OCI-LY1 (cell line): ENCODE measurements around the gene BOC.

Experiments used
- H2AFZ ChIP-seq: fragments of 200-600 bp; sonication (generic), shearing (Covaris generic); 2 replicates; pipeline ENCODE4 v1.6.0; 2014; ENCODE audit warnings: antibody characterized with exemption, mild to moderate bottlenecking, low read length
- H3F3A ChIP-seq: fragments of 200-600 bp; sonication (generic), shearing (Covaris generic); 2 replicates; pipeline ENCODE4 v1.6.0; 2014; ENCODE audit warnings: mild to moderate bottlenecking, antibody characterized with exemption, low read length, moderate library complexity; ENCODE audit not compliant: insufficient read depth
- H3K27ac ChIP-seq: fragments of 200-600 bp; sonication (generic); 2 replicates; pipeline ENCODE4 v1.5.1; 2014; ENCODE audit warnings: low read length, mixed run types, mild to moderate bottlenecking, low read depth; ENCODE audit not compliant: poor library complexity, severe bottlenecking
- H3K27me3 ChIP-seq: fragments of 200-600 bp; sonication (generic); 2 replicates; pipeline ENCODE4 v1.6.0; 2014; ENCODE audit warnings: antibody characterized with exemption, mild to moderate bottlenecking, low read length, moderate library complexity; ENCODE audit not compliant: insufficient read depth
- H3K36me3 ChIP-seq: fragments of 200-600 bp; sonication (generic); 2 replicates; pipeline ENCODE4 v1.6.1; 2014; ENCODE audit warnings: mild to moderate bottlenecking, antibody characterized with exemption, low read length, moderate library complexity, mixed read lengths; ENCODE audit not compliant: insufficient read depth
- H3K4me1 ChIP-seq: fragments of 200-600 bp; sonication (generic); 2 replicates; pipeline ENCODE4 v1.5.1; 2014; ENCODE audit warnings: mild to moderate bottlenecking, low read length, moderate library complexity; ENCODE audit not compliant: insufficient read depth, severe bottlenecking
- H3K4me2 ChIP-seq: fragments of 200-600 bp; sonication (generic), shearing (Covaris generic); 2 replicates; pipeline ENCODE4 v1.6.1; 2014; ENCODE audit warnings: low read length
- H3K4me3 ChIP-seq: fragments of 200-600 bp; sonication (generic); 2 replicates; pipeline ENCODE4 v1.5.1; 2014; ENCODE audit warnings: low read length, low read depth, mild to moderate bottlenecking, mixed read lengths; ENCODE audit not compliant: poor library complexity, severe bottlenecking
- H3K79me2 ChIP-seq: fragments of 200-600 bp; shearing (Covaris generic); 2 replicates; pipeline ENCODE4 v1.6.1; 2016; ENCODE audit warnings: mixed run types, low read length, mixed read lengths; ENCODE audit not compliant: insufficient read depth
- H3K9ac ChIP-seq: fragments of 200-600 bp; sonication (generic), shearing (Covaris generic); 2 replicates; pipeline ENCODE4 v1.6.1; 2014; ENCODE audit warnings: mild to moderate bottlenecking, low read length, mixed read lengths
- H3K9me2 ChIP-seq: fragments of 200-600 bp; sonication (generic), shearing (Covaris generic); 2 replicates; pipeline ENCODE4 v1.6.1; 2014; ENCODE audit warnings: low read depth, mild to moderate bottlenecking, low read length, mixed read lengths
- H3K9me3 ChIP-seq: fragments of 200-600 bp; shearing (Covaris generic); 2 replicates; pipeline ENCODE4 v1.6.1; 2014; ENCODE audit warnings: low read length, mixed read lengths
- H4K20me1 ChIP-seq: fragments of 200-600 bp; sonication (generic), shearing (Covaris generic); 2 replicates; pipeline ENCODE4 v1.6.0; 2016; ENCODE audit warnings: mild to moderate bottlenecking, low read length; ENCODE audit not compliant: insufficient read depth
- EZH2 ChIP-seq: fragments of 200-600 bp; sonication (generic), shearing (Covaris generic); IDR thresholded peaks from 2 replicates; pipeline ENCODE4 v1.8.0; 2017; ENCODE audit warnings: borderline replicate concordance, mixed run types, mild to moderate bottlenecking, antibody characterized with exemption, low read length, moderate library complexity, mixed read lengths
- TF ChIP-seq, protein P1 (sequence below): fragments of 200-600 bp; sonication (generic), shearing (Covaris generic); IDR thresholded peaks from 2 replicates; pipeline ENCODE4 v1.5.1; 2017; ENCODE audit warnings: mild to moderate bottlenecking, antibody characterized with exemption, low read length, moderate library complexity, mixed read lengths

BOC gene

DNA sequence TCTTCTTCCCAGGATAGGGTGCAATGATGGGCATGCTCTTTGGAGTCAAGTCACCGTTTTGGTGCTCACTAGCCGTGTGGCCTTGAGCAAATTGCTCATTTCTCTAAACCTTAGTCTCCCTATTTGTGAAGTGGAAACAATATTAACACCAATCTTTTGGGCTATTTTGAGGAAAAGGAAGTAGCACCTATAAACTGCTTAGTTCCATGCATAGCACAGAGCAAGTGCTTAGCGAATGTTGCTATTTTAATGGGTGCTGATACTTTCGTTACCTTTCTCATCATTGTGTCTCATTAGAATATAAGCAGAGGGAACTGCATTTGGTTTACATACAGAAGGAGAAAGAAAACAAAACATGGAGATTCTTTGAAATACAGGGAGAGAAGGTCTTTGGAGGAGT, 66.1 kb downstream of the BOC start:
- Histone ChIP-seq H4K20me1 (no peaks in the 10 kb centered on the region), H3K9me2 (no peaks in the 10 kb centered on the region), H3K36me3 (no peaks in the 10 kb centered on the region), H3K9me3 (no peaks in the 10 kb centered on the region), H3K27ac (no peak overlapping the region), H3K4me3 (no peak overlapping the region), H3K27me3 (no peaks in the 10 kb centered on the region; the same call in 1 of the 2 replicates), H3K4me1 (peaks cover 11% of the 10 kb centered on the region), H2AFZ (no peak overlapping the region), H3F3A (no peaks in the 10 kb centered on the region), H3K79me2 (no peaks in the 10 kb centered on the region), H3K9ac (no peak overlapping the region), H3K4me2 (no peak overlapping the region)
- no peak for TF ChIP-seq EZH2
- TF ChIP-seq, protein P1, sequence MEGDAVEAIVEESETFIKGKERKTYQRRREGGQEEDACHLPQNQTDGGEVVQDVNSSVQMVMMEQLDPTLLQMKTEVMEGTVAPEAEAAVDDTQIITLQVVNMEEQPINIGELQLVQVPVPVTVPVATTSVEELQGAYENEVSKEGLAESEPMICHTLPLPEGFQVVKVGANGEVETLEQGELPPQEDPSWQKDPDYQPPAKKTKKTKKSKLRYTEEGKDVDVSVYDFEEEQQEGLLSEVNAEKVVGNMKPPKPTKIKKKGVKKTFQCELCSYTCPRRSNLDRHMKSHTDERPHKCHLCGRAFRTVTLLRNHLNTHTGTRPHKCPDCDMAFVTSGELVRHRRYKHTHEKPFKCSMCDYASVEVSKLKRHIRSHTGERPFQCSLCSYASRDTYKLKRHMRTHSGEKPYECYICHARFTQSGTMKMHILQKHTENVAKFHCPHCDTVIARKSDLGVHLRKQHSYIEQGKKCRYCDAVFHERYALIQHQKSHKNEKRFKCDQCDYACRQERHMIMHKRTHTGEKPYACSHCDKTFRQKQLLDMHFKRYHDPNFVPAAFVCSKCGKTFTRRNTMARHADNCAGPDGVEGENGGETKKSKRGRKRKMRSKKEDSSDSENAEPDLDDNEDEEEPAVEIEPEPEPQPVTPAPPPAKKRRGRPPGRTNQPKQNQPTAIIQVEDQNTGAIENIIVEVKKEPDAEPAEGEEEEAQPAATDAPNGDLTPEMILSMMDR = no peak

DNA sequence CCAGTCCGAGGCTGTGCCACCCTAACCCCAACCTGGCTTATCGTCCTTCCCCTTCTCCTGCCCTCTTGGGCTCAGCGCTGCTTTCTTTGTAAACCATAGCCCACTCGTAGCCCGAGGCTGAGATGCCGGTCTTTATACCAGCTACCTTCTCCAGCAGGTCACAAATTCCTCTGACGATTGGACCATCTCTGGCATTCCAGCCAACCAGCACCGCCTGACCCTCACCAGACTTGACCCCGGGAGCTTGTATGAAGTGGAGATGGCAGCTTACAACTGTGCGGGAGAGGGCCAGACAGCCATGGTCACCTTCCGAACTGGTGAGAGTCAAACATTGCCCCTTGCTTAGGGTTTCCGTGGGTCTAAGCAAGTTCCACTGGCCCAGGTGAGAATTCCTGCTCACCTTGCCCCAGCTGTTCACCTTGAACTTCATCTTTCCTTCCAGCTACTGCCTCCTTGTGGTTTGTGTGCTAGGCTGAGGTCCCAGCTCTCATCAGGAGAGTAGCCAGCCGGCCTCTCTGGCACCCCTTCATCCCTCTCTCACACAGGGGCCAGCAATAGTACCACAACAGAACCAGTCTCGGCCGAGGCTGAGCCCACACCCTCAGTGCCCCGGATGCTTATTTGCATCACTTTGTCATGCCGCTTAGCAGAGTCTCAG, 66.7 kb downstream of the BOC start:
- Histone ChIP-seq H3K4me2 (no peak overlapping the region), H3K79me2 (no peaks in the 10 kb centered on the region), H3K27ac (no peak overlapping the region), H3K9me2 (no peaks in the 10 kb centered on the region), H3K27me3 (no peaks in the 10 kb centered on the region; the same call in 1 of the 2 replicates), H4K20me1 (no peaks in the 10 kb centered on the region), H3K4me1 (peaks cover 11% of the 10 kb centered on the region), H3F3A (no peaks in the 10 kb centered on the region), H3K9me3 (no peaks in the 10 kb centered on the region), H3K36me3 (no peaks in the 10 kb centered on the region), H2AFZ (no peak overlapping the region), H3K9ac (no peak overlapping the region), H3K4me3 (no peak overlapping the region)
- TF ChIP-seq, protein P1 = peak; percentile 29; the same call in 1 of the 2 replicates
- no peak for TF ChIP-seq EZH2

DNA sequence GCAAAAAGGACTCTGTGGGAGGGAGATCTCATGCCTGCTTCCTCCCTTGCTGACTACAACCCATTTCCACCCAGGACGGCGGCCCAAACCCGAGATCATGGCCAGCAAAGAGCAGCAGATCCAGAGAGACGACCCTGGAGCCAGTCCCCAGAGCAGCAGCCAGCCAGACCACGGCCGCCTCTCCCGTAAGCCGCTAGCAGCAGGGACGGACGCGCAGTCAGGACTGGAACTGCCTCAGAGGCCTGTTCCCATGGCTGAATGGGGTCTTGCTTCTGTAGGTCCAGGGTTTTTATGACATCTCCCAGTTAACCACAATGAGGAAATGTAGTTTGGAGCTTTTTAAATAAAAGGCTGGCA, 67.2 kb downstream of the BOC start:
- TF ChIP-seq, protein P1 = no peak
- H3K27me3 ChIP-seq = no peaks in the 10 kb centered on the region; the same call in 1 of the 2 replicates
- no peaks in the 10 kb centered on the region for H4K20me1 ChIP-seq
- H3K79me2 ChIP-seq = no peaks in the 10 kb centered on the region
- no peak overlapping the region for H3K9ac ChIP-seq
- no peak overlapping the region for H2AFZ ChIP-seq
- H3K9me2 ChIP-seq = no peaks in the 10 kb centered on the region
- H3K36me3 ChIP-seq = no peaks in the 10 kb centered on the region
- no peaks in the 10 kb centered on the region for H3K9me3 ChIP-seq
- H3K27ac ChIP-seq = no peak overlapping the region
- H3K4me3 ChIP-seq = no peak overlapping the region
- H3K4me1 ChIP-seq = peaks cover 11% of the 10 kb centered on the region
- no peak overlapping the region for H3K4me2 ChIP-seq
- H3F3A ChIP-seq = no peaks in the 10 kb centered on the region
